ENCODE data around the gene AP4S1.

The AP4S1 gene

DNA sequence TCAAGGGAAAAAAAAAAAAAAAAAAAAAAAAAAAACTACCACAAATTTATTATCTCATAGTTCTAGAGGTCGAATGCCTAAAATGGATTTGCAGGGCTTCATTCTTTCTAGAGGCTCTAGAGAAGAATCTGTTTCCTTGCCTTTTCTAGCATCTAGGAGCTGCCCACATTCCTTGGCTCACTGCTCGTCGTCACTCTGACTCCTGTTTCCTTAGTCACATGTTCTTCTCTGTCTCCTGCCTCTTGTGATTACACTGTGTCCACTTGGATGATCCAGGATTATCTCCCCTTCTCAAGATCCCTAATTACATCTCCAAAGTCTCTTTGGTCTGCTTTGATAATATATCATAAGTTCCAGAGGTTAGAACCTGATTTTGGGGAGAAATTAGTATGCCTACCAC lies 93.4 kb downstream of the AP4S1 start:
- Histone ChIP-seq H4K20me1 (ENCODE audit: insufficient read depth, low read length, poor library complexity, severe bottlenecking) (peaks cover 21% of the 10 kb centered on the region), H3K4me1 (ENCODE audit: insufficient read depth, low read length, poor library complexity, severe bottlenecking) (no peaks in the 10 kb centered on the region), H3K27me3 (ENCODE audit: insufficient read depth, low read length, poor library complexity, severe bottlenecking) (no peaks in the 10 kb centered on the region), H3K4me2 (ENCODE audit: low read depth, low read length, poor library complexity, severe bottlenecking) (no peak overlapping the region), H3K9ac (ENCODE audit: low read depth, low read length, poor library complexity, severe bottlenecking) (no peak overlapping the region), H3K9me3 (ENCODE audit: insufficient read depth, low read depth, low read length) (no peaks in the 10 kb centered on the region), H3K9me2 (replicated peaks; ENCODE audit: low read depth, low read length) (no peaks in the 10 kb centered on the region), H3K4me3 (ENCODE audit: low read length, poor library complexity, severe bottlenecking) (no peak overlapping the region), H2AFZ (ENCODE audit: low read length) (no peak overlapping the region), H3F3A (ENCODE audit: low read depth) (no peaks in the 10 kb centered on the region), H3K36me3 (ENCODE audit: insufficient read depth, low read length) (peaks cover 92% of the 10 kb centered on the region), H3K79me2 (ENCODE audit: insufficient read depth, low read length) (no peaks in the 10 kb centered on the region)
- TF ChIP-seq, protein P1, sequence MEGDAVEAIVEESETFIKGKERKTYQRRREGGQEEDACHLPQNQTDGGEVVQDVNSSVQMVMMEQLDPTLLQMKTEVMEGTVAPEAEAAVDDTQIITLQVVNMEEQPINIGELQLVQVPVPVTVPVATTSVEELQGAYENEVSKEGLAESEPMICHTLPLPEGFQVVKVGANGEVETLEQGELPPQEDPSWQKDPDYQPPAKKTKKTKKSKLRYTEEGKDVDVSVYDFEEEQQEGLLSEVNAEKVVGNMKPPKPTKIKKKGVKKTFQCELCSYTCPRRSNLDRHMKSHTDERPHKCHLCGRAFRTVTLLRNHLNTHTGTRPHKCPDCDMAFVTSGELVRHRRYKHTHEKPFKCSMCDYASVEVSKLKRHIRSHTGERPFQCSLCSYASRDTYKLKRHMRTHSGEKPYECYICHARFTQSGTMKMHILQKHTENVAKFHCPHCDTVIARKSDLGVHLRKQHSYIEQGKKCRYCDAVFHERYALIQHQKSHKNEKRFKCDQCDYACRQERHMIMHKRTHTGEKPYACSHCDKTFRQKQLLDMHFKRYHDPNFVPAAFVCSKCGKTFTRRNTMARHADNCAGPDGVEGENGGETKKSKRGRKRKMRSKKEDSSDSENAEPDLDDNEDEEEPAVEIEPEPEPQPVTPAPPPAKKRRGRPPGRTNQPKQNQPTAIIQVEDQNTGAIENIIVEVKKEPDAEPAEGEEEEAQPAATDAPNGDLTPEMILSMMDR (conservative IDR thresholded peaks at IDR 0.05; ENCODE audit: low read length): no peak
- TF ChIP-seq EZH2phosphoT487 (IDR thresholded peaks at IDR 0.05; ENCODE audit: borderline replicate concordance): no peak

DNA sequence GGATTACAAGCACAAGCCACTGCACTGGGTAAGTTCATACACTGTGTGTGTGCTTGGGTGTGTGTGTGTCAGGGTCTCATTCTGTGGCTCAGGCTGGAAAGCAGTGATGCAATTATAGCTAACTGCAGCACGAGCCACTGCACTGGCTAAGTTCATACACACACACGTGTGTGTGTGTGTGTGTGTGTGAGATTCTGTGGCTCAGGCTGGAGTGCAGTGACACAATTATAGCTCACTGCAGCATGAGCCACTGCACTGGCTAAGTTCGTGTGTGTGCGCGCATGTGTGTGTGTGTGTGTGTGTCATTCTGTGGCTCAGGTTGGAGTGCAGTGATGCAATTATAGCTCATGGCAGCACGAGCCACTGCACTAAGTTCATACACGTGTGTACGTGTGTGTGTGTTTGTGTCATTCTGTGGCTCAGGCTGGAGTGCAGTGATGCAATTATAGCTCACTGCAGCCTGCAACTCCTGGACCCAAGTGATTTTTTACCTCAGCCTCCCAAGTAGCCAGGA lies 96.7 kb downstream of the AP4S1 start:
- Histone ChIP-seq H3K4me3 (ENCODE audit: low read length, poor library complexity, severe bottlenecking) (no peak overlapping the region), H3K79me2 (ENCODE audit: insufficient read depth, low read length) (no peaks in the 10 kb centered on the region), H3F3A (ENCODE audit: low read depth) (no peaks in the 10 kb centered on the region), H3K4me1 (ENCODE audit: insufficient read depth, low read length, poor library complexity, severe bottlenecking) (no peaks in the 10 kb centered on the region), H2AFZ (ENCODE audit: low read length) (no peak overlapping the region), H4K20me1 (ENCODE audit: insufficient read depth, low read length, poor library complexity, severe bottlenecking) (peaks cover 44% of the 10 kb centered on the region), H3K27me3 (ENCODE audit: insufficient read depth, low read length, poor library complexity, severe bottlenecking) (no peaks in the 10 kb centered on the region), H3K9ac (ENCODE audit: low read depth, low read length, poor library complexity, severe bottlenecking) (no peak overlapping the region), H3K9me3 (ENCODE audit: insufficient read depth, low read depth, low read length) (no peaks in the 10 kb centered on the region), H3K36me3 (ENCODE audit: insufficient read depth, low read length) (peaks cover 70% of the 10 kb centered on the region), H3K4me2 (ENCODE audit: low read depth, low read length, poor library complexity, severe bottlenecking) (no peak overlapping the region), H3K9me2 (replicated peaks; ENCODE audit: low read depth, low read length) (no peaks in the 10 kb centered on the region)
- TF ChIP-seq, protein P1 (conservative IDR thresholded peaks at IDR 0.05; ENCODE audit: low read length): no peak
- TF ChIP-seq EZH2phosphoT487 (IDR thresholded peaks at IDR 0.05; ENCODE audit: borderline replicate concordance): no peak

DNA sequence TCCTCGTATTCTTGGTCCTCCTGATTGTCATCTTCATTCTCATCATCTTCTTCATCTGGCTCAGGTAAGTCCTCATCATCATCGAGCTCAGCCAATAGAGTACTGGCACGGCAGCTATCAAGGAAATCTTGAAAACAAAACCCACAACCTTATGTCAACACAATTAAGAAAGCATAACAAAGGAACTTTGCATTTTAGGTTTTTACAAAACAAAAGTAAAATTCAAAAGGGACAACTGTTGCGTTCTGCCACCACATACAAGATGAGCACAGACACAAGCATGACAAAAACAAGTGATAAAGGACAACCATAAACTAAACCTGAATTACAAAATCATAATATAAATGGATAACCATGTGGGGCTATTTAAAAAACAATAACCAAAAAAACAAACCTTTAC lies 97.5 kb downstream of the AP4S1 start:
- Histone ChIP-seq H4K20me1 (ENCODE audit: insufficient read depth, low read length, poor library complexity, severe bottlenecking) (peaks cover 44% of the 10 kb centered on the region), H2AFZ (ENCODE audit: low read length) (no peak overlapping the region), H3K36me3 (ENCODE audit: insufficient read depth, low read length) (peaks cover 68% of the 10 kb centered on the region), H3K9ac (ENCODE audit: low read depth, low read length, poor library complexity, severe bottlenecking) (no peak overlapping the region), H3F3A (ENCODE audit: low read depth) (no peaks in the 10 kb centered on the region), H3K27me3 (ENCODE audit: insufficient read depth, low read length, poor library complexity, severe bottlenecking) (no peaks in the 10 kb centered on the region), H3K4me1 (ENCODE audit: insufficient read depth, low read length, poor library complexity, severe bottlenecking) (no peaks in the 10 kb centered on the region), H3K9me2 (replicated peaks; ENCODE audit: low read depth, low read length) (no peaks in the 10 kb centered on the region), H3K4me3 (ENCODE audit: low read length, poor library complexity, severe bottlenecking) (no peak overlapping the region), H3K9me3 (ENCODE audit: insufficient read depth, low read depth, low read length) (no peaks in the 10 kb centered on the region), H3K79me2 (ENCODE audit: insufficient read depth, low read length) (no peaks in the 10 kb centered on the region), H3K4me2 (ENCODE audit: low read depth, low read length, poor library complexity, severe bottlenecking) (no peak overlapping the region)
- TF ChIP-seq, protein P1 (conservative IDR thresholded peaks at IDR 0.05; ENCODE audit: low read length): no peak
- TF ChIP-seq EZH2phosphoT487 (IDR thresholded peaks at IDR 0.05; ENCODE audit: borderline replicate concordance): no peak

Data from Loucy (cell line).